Activated T-cell treated with anti-CD3 and anti-CD28 coated beads, Interleukin-2, amount 50 U/mL, for 4 hours (primary cell): ENCODE measurements around the gene MPND. TPM values are rescaled to one million over a fixed set of nuclear protein-coding genes. Genes with fewer than 3 reads are reported as not detected.

Experiments
- ATAC-seq, 2 donors: fragments of 200-7000 bp; cut with Tn5 transposase; one replicate each; pipeline ENCODE4 v1.10.0; 2021
- DNase-seq: peaks from one replicate; pipeline ENCODE4 v3.0.0-alpha.2; 2020
- H3K27me3 Mint-ChIP-seq: one replicate; pipeline ENCODE4 v1.8.0; 2021; ENCODE audit warnings: low read depth, mixed read lengths
- H3K36me3 Mint-ChIP-seq: one replicate; pipeline ENCODE4 v1.8.0; 2022; ENCODE audit warnings: mixed read lengths; ENCODE audit not compliant: insufficient read depth
- H3K4me1 Mint-ChIP-seq: one replicate; pipeline ENCODE4 v1.8.0; 2021; ENCODE audit warnings: low read depth, mixed read lengths
- H3K4me3 Mint-ChIP-seq: one replicate; pipeline ENCODE4 v1.8.0; 2021; ENCODE audit warnings: mild to moderate bottlenecking, moderate library complexity, mixed read lengths
- H3K9me3 Mint-ChIP-seq: one replicate; pipeline ENCODE4 v1.8.0; 2021; ENCODE audit warnings: mixed read lengths
- total RNA-seq, 3 donors: library from RNA; stranded (reverse); gene quantifications; one replicate each; pipeline ENCODE4 v1.2.1, GENCODE V29; 2021

The MPND gene
- total RNA-seq, 3 donors from 2014 or later = 16.0 to 18.6 (median 18.1) TPM

DNA sequence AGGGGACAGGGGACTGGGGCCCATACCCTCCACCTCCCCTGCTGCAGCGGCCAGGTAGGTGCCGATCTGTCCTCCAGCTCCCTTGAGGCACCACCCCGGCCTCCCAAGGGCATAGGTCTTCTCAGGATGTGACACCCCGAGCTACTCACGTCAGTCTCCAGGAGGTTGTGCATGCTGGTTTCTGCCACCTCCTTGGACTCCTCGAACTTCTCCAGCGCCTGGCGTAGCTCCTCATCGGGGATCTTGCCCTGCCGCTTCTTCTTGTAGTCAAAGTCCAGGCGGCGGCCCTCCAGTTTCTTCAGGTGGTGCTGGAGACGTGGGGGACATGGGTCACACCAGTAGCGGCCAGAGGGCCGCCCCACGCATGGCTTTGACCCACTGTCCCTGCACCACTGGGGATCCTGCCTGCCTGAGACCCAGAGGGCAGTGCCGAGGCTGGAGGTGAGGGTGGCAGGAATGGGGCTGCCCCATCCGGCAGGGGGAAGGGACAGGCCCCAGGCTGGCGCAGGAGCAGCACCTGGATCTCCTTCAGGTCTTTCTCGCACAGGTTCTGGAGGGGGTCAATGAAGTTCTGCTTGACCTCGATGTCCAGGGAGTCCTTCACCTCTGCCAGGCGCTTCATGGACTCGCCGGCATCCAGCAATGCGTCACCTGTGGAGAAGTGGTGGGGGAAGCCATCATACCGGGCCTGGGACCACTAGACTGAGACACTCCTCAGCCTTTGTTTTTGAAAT is 20.4 kb downstream of the MPND start:
- Mint-ChIP-seq H3K4me1 (peaks cover 9% of the 10 kb centered on the region), H3K36me3 (peaks cover 4% of the 10 kb centered on the region), H3K9me3 (no peaks in the 10 kb centered on the region)

DNA sequence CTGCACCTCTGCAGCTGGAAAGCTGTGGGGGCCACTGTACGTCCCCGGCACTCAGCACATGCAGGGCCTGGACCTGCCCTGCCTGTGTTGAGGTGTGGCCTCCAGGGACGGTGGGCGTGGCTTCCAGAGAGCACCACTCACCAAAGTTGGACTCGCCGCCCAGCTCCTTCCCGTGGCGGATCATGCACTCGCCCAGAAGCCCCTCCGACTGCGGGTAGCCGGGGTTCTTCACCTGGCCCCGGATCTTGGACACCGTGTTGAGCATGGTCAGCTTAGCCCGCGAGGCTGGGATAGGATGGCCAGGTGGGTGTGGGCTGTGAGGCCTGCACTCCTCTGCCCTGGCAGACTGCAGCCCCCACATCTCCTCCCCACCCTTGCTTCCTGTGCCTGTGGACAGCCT is 22.0 kb downstream of the MPND start:
- Mint-ChIP-seq H3K27me3 (no peaks in the 10 kb centered on the region), H3K4me1 (peaks cover 22% of the 10 kb centered on the region)

More for the DNA sequence above, 20.4 kb downstream of the MPND start:
- no peak for DNase-seq
- H3K4me3 Mint-ChIP-seq = no peak overlapping the region
- ATAC-seq = no peak
- no peaks in the 10 kb centered on the region for H3K27me3 Mint-ChIP-seq

GRCh38 chr19:4365791-4366665 is 22.7 kb downstream of the MPND start:
- no peak for ATAC-seq
- H3K9me3 Mint-ChIP-seq = no peaks in the 10 kb centered on the region
- DNase-seq = no peak
- H3K36me3 Mint-ChIP-seq = peaks cover 4% of the 10 kb centered on the region
- peaks cover 29% of the 10 kb centered on the region for H3K4me1 Mint-ChIP-seq
- no peaks in the 10 kb centered on the region for H3K27me3 Mint-ChIP-seq
- H3K4me3 Mint-ChIP-seq = no peak overlapping the region

More for the DNA sequence above, 22.0 kb downstream of the MPND start:
- ATAC-seq (no peak), DNase-seq (no peak)
- peaks cover 4% of the 10 kb centered on the region for H3K36me3 Mint-ChIP-seq
- H3K4me3 Mint-ChIP-seq = no peak overlapping the region
- H3K9me3 Mint-ChIP-seq = no peaks in the 10 kb centered on the region

DNA sequence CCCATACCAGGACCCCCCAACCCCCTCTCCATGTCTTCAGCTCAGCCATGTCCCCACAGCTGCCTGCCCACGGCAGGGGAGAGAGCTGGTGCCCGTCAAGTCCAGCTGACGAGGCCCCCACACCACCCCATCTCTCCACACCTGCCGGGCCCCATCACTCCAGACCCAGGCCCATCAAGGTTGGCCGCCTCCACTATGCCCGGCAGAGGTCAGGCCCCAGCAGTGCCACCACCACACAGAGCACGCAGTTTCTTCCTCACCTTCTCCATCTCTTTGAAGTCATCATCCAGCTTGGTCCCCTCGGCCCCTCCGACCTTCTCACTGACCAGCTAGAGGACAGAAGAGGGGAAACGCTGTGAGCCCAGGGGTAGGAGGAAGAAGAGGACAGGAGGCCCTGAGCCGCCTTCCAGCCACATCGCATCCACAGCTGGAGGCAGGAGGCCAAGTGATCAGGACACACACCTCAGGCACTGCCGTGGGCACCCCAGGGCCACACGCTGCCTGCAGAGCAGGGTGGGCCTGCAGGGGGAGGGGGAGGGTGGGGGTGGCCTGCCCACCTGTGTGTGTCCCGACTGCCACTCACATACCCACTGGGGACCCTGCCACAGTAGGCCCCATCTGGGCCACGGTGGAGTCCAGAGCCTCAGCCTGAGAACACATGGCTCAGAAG is 23.4 kb downstream of the MPND start:
- peaks cover 36% of the 10 kb centered on the region for H3K4me1 Mint-ChIP-seq
- no peaks in the 10 kb centered on the region for H3K9me3 Mint-ChIP-seq
- H3K27me3 Mint-ChIP-seq = no peaks in the 10 kb centered on the region
- H3K4me3 Mint-ChIP-seq = no peak overlapping the region
- DNase-seq = no peak
- ATAC-seq = no peak
- peaks cover 4% of the 10 kb centered on the region for H3K36me3 Mint-ChIP-seq

GRCh38 chr19:4367336-4367723 is 24.0 kb downstream of the MPND start:
- H3K4me1 Mint-ChIP-seq = peaks cover 40% of the 10 kb centered on the region
- no peak for DNase-seq
- no peak for ATAC-seq
- H3K9me3 Mint-ChIP-seq = no peaks in the 10 kb centered on the region
- H3K27me3 Mint-ChIP-seq = no peaks in the 10 kb centered on the region
- no peaks in the 10 kb centered on the region for H3K36me3 Mint-ChIP-seq
- H3K4me3 Mint-ChIP-seq = no peak overlapping the region

- no peaks in the 10 kb centered on the region for H3K27me3 Mint-ChIP-seq
- H3K9me3 Mint-ChIP-seq = no peaks in the 10 kb centered on the region
- DNase-seq (no peak), ATAC-seq (no peak)
- no peak overlapping the region for H3K4me3 Mint-ChIP-seq
- peaks cover 40% of the 10 kb centered on the region for H3K4me1 Mint-ChIP-seq
- no peaks in the 10 kb centered on the region for H3K36me3 Mint-ChIP-seq
Measured at GRCh38 chr19:4367781-4368127, 24.4 kb downstream of the MPND start.

- Mint-ChIP-seq H3K36me3 (no peaks in the 10 kb centered on the region), H3K4me3 (peak overlapping the region; percentile 78), H3K9me3 (no peaks in the 10 kb centered on the region), H3K27me3 (no peaks in the 10 kb centered on the region), H3K4me1 (peaks cover 40% of the 10 kb centered on the region)
- no peak for ATAC-seq
- no peak for DNase-seq
Measured at GRCh38 chr19:4368128-4368820, 24.9 kb downstream of the MPND start.

DNA sequence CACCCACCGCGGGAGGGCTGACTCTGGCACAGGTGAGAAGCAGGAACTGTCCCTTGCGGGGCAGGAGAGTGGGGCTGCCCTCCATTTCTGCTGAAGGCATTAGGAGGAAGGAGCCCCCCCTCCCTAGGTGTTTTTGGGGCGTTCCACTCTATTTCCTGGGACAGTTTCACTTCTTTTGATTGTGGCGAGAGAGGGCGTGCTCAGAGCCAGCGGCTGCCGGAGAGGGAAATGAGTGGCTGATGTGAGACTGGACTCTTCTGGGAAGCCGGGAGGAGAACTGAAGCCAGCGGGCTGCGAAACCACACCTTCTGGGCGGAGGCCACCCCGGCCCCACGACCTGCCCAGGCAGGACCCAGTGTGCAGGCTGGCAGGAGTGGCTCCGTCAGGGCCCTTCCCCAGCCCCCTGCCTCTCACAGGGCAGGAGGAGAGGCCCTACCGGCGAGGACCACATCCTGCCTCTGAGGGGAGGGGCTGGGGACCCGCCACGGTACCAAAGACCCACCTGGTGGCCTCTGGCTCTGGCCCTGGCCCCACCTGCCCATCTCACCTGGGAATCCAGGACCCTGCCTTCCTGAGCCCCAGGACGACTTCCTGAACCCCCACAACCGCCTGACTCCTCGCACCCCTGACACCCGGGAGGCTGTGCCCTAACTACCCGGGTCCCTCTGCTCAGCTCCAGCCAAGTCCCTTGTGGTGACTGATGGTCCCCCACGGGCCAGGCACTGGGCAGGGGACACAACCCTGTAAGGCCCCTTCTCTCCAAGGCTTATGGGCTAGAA is 25.9 kb downstream of the MPND start:
- H3K9me3 Mint-ChIP-seq = no peaks in the 10 kb centered on the region
- ATAC-seq (peak; percentile 65), DNase-seq (peak; percentile 51)
- peak overlapping the region; percentile 78 for H3K4me3 Mint-ChIP-seq
- no peaks in the 10 kb centered on the region for H3K27me3 Mint-ChIP-seq
- H3K4me1 Mint-ChIP-seq = peaks cover 47% of the 10 kb centered on the region
- H3K36me3 Mint-ChIP-seq = no peaks in the 10 kb centered on the region

DNA sequence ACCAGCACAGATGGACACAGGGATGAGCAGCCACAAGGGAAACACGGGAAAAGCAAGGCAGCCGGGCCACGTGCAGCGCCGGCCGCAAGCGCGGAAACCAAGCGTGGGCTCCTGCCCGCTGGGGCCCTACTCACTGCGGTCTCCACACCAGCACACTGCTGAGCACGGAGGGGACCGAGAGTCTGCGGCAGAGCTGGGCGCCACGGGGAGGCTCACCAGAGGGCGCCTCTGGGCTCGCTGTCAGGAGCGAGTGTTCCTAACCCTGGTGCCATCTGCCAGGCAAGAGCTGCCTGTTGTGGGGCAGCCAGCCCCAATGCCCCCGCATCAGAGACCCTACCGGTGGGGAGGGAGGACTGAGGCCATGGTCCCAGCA is 26.5 kb downstream of the MPND start:
- Mint-ChIP-seq H3K9me3 (no peaks in the 10 kb centered on the region), H3K27me3 (no peaks in the 10 kb centered on the region), H3K36me3 (no peaks in the 10 kb centered on the region), H3K4me3 (peak overlapping the region; percentile 78), H3K4me1 (peaks cover 47% of the 10 kb centered on the region)
- DNase-seq (peak; percentile 74), ATAC-seq (peak; percentile 89 to 90)

DNA sequence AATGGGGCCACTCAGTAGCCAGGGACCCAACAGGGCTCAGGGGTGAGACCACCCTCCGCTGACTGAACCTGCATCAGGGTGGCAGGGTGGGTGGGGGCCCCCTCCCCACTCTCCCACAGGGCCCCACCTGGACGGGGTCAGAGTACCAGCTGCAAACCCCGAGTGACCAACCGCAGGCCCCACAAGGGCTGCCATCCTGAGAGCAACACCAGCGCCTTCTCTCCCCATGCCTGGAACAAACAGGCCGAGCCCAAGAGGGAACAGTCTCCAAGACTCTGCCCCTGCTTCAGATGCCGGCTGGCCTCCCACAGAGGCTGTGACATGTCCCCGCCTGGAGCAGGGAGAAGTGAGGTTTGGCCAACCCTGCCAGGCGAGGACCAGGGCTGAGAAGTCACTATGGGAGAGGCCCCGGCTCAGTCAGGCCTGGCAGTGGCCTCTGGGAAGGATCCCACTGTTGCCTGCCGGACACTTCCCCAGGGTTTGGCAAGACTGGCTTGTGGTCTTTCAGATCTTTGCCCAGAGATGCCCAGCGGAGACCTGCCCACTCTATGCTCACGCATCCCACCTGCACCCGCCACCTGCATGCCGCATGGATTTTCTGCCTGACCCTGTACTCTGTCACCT is 27.2 kb downstream of the MPND start:
- H3K4me3 Mint-ChIP-seq = peak overlapping the region; percentile 78
- peaks cover 49% of the 10 kb centered on the region for H3K4me1 Mint-ChIP-seq
- H3K9me3 Mint-ChIP-seq = no peaks in the 10 kb centered on the region
- DNase-seq = no peak
- no peaks in the 10 kb centered on the region for H3K36me3 Mint-ChIP-seq
- H3K27me3 Mint-ChIP-seq = no peaks in the 10 kb centered on the region
- ATAC-seq = no peak

DNA sequence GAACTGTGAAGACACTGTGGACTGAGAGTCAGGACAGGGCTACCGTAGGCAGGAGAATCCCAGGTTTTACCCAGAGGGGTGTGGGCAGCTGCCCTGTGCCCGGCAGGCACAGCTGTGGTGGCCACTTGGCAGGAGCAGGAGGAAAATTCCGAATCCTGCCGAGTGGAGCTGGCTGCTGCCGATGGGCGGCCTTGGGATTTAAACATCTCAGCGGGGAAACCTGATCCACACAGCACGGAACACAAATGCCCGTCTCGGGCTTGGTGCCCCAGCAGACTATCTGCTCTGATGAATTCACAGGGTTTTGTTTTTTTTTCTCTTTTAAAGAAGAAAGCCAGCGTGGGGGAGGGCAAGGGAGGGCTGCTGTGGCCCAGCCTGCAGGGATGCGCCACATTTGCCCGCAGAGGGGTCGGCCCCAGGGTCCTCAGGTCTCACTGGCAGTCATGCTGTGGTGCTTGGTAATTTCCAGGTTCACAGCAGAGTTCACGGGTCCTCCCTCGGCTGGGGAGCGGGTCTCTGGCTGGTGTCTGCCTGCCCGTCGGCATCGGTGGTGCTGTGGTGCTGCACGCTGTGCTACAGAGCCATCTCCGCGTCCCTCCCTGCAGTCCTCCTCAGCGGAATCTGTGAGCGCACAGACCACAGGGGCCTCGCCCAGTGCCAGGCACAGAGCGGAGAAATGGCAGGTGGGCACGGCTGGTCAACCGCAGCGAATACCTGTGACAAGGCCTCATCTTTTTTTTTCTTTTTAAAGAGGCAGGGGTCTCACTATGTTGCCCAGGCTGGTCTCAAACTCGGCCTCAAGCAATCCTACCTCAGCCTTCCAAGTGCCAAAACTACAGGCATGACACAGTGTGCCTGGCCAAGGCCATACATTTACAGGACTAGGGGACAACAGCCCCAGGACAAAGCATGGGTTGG is 28.1 kb downstream of the MPND start:
- Mint-ChIP-seq H3K36me3 (no peaks in the 10 kb centered on the region), H3K27me3 (no peaks in the 10 kb centered on the region), H3K9me3 (no peaks in the 10 kb centered on the region), H3K4me1 (peaks cover 59% of the 10 kb centered on the region), H3K4me3 (no peak overlapping the region)
- DNase-seq (no peak), ATAC-seq (no peak)

GRCh38 chr19:4372165-4373012 is 29.0 kb downstream of the MPND start:
- Mint-ChIP-seq H3K36me3 (no peaks in the 10 kb centered on the region), H3K4me3 (no peak overlapping the region), H3K9me3 (no peaks in the 10 kb centered on the region), H3K27me3 (no peaks in the 10 kb centered on the region), H3K4me1 (peaks cover 67% of the 10 kb centered on the region)
- ATAC-seq = no peak
- DNase-seq = no peak
